Islet precursor cell (in vitro differentiated cells): ENCODE results near the gene OR4A15.

Experiments used
- DNase-seq: peaks from one replicate; pipeline ENCODE4 v3.0.0-alpha.2; 2018

OR4A15 gene

DNA sequence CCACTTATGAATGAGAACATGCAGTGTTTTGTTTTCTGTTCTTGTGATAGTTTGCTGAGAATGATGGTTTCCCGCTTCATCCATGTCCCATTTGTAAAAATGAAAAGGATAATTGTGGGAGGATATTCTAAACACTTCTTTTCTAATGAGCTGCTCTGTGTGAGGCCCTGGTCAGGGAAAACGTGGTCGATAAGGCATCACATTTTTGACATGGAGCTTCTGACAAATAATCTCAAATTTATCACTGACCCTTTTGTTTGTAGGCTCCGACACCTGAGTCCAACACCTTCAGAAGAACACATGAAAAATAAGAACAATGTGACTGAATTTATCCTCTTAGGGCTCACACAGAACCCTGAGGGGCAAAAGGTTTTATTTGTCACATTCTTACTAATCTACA is at the start of gene OR4A15:
OR4A15 (plus strand) TSS at position 301 of the 400 bp plus-strand sequence; CDS start at position 301, 0 bp downstream.
- no peak for DNase-seq

- DNase-seq: no peak
Observed at GRCh38 chr11:55324500-55324899, 43.3 kb upstream of the OR4A15 start.

- DNase-seq: no peak
Observed at GRCh38 chr11:55342901-55343300, 24.9 kb upstream of the OR4A15 start, which contains the start of gene OR4A16. OR4A16 (plus strand) TSS chr11:55343201; CDS start chr11:55343201, 0 bp downstream.

GRCh38 chr11:55345306-55345705 is 22.5 kb upstream of the OR4A15 start:
- DNase-seq: no peak

GRCh38 chr11:55349032-55349431 is 18.7 kb upstream of the OR4A15 start:
- DNase-seq: no peak

GRCh38 chr11:55357560-55358184 is 10.1 kb upstream of the OR4A15 start:
- no peak for DNase-seq

DNA sequence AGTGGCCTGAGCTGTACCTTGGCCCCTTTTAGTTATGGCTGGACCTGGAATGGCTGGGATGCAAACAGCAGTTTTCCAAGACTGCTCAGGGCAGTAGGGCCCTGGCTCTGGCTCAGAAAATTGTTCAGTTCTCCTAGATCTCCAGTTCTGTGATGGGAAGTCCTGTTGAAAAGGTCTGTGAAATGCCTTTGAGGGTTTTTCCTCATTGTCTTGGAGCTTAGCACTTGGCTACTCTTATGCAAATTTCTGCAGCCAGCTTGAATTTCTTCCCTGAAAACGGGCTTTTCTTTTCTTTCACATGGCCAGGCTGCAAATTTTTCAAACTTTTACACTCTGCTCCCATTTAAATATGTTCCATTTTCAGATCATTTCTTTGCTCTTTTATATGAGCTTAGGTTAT is 33.2 kb downstream of the OR4A15 start:
- no peak for DNase-seq
